GM21528 (cell line): Measurements from ENCODE around the gene PROS1.
"Not testable (repeated sequence)": the region's sequence is repeated elsewhere in the genome, so short reads cannot be mapped to it uniquely, and the experiment has no call there.

Source experiments
- ATAC-seq: cut with Tn5 transposase; IDR thresholded peaks from one replicate; pipeline ENCODE4 v1.9.1; 2021; ENCODE audit warnings: mild to moderate bottlenecking, moderate library complexity; ENCODE audit not compliant: unreplicated experiment, low FRiP score

PROS1 gene

GRCh38 chr3:93979850-93980676, 6.4 kb upstream of the PROS1 start, which contains the start of gene ARL13B:
Gene ARL13B (plus strand): TSS chr3:93980155. CDS start chr3:93980424, 269 bp downstream.
- peak; percentile 100 for ATAC-seq

DNA sequence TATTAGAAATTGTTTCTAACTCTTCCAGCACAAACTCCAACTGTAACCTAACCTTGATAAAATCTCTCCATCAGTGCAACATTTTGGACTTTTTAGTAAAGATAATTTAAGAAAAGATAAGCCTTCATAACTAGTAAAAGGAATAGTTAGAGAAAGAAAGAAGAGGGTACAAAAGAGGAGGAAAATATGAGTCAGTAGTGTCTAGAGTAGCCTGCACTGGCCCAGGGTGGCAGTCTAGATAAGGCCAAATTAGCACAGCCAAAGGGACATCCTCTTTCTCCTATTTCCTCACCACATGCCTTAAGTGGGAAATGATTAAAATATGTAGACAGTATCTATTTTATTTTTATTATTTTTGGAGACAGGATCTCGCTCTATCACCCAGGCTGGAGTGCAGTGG, 3.7 kb downstream of the PROS1 start:
- no peak for ATAC-seq

- no peak for ATAC-seq
These were observed 4.3 kb downstream of the PROS1 start for GRCh38 chr3:93969443-93969842.

- ATAC-seq: not testable (repeated sequence)
These were observed 8.6 kb downstream of the PROS1 start for GRCh38 chr3:93965106-93965505.

DNA sequence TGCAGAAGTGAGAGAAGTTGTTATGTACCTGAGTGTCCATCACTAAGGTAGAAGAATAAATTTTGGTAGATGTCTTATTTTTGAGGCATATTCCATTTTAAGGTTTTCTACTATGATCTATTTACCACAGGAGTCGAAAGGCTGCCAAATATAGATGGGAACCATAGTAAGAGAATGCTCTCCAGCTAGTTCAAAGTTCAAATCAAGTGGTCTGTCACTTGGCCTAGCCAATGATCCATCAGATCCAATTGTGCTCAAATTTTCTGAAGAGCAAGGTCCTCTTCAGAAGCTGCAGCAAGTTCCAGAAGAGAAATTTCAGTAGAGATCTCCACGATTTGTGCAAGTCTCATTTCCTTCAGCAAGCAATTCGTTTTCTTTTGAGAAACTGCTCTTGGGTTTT, 10.9 kb downstream of the PROS1 start:
- no peak for ATAC-seq

DNA sequence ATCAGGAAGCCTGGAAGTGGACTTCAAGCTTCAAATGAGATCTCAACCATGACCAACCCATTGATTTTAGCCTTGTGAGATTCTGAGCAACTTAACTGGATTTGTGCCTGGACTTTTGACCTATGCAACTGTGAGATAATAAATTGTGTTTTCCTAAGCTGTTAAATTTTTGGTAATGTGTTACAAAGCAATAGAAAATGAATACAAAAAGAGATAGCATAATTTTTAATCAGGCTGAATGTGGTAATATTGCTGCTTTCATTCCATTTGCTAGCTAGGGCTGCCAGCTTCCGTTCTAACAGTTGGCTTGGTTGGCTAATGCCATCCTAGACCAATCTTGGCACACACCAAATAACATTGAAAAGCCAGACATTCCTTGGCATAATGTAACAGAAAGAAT, 12.2 kb downstream of the PROS1 start:
- ATAC-seq: no peak

DNA sequence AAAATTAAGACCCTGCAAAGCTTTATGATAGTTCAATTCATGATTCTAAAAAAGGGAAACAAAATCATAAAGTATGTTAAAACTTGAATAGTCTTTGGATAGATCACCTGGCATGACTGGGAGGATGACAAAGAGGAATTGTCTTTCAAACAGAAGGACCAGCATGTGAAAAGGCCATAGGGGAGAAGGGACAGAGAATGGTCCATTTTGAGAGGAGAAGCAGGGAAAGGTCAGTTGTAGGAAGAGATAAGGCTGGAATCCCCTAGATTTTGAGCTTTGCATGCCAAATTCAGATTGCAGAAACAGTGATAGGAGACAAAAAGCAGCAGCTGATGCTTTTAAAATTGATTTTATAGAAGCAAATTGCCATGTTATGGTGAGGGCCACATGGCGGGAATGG, 12.7 kb downstream of the PROS1 start:
- no peak for ATAC-seq

DNA sequence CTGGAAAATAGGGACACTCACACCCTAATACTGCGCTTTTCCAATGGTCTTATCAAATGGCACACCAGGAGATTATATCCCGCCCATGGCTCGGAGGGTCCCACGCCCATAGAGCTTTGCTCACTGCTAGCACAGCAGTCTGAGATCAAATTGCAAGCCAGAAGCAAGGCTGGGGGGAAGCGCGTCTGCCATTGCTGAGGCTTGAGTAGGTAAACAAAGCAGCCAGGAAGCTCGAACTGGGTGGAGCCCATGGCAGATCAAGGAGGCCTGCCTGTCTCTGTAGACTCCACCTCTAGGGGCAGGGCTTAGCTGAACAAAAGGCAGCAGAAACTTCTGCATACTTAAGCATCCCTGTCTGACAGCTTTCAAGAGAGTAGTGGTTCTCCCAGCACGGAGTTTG, 23.7 kb downstream of the PROS1 start:
- not testable (repeated sequence) for ATAC-seq

DNA sequence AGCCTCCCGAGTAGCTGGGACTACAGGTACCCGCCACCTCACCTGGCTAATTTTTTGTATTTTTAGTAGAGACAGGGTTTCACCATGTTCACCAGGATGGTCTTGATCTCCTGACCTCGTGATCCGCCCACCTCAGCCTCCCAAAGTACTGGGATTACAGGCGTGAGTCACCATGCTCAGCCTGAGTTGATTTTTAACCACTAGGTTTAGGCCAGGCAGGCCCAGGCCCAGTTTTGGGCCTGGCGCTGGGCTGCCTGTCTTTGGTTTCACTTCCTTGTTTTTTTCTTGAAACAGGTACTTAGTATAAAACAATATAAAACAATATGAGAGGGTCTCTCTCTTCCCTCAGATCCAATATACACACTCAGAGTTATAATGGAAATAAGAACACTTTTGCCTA, 36.2 kb downstream of the PROS1 start:
- ATAC-seq: not testable (repeated sequence)

GRCh38 chr3:93936549-93936948, 37.1 kb downstream of the PROS1 start:
- ATAC-seq: no peak

- no peak for ATAC-seq
These were observed 39.2 kb downstream of the PROS1 start for GRCh38 chr3:93934366-93935046.

GRCh38 chr3:93931597-93932229, 42.0 kb downstream of the PROS1 start:
- no peak for ATAC-seq

- ATAC-seq: no peak
These were observed 43.7 kb downstream of the PROS1 start for GRCh38 chr3:93930041-93930440.

- no peak for ATAC-seq
These were observed 46.9 kb downstream of the PROS1 start for GRCh38 chr3:93926789-93927188.

DNA sequence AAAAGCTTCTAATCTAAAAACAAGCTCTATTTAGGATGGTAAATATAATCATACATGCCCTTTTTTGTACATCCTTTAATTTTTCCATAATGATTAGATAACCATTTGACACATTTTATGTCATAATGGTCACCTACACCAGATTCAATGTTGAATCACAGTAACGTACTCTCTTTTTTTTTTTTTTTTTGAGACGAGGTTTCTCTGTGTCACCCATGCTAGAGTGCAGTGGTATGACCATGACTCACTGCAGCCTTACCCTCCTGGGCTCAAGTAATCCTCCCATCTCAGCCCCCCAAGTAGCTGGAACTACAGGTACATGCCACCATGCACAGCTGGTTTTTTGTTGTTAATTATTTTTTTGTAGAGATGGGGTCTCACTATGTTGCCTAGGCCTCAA, 49.2 kb downstream of the PROS1 start:
- no peak for ATAC-seq

DNA sequence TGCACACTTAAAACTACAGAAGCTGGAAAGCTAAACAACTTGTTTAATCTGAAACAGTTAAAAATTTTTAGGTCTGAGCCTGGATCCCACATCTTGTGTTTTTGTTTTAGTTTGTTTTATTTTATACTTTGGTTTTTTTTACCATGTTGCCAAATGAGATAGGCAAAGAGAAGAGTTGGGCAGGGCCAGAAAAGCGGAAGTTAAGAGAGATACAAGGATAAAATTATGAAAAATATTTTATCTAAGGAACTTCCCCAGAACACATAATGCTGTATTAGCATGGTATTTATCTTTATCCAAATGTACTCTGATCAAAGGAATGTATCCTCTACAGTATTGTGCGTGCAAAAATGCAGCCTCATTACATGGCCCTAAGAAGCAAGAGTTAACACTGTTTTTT, 50.7 kb downstream of the PROS1 start:
- no peak for ATAC-seq

DNA sequence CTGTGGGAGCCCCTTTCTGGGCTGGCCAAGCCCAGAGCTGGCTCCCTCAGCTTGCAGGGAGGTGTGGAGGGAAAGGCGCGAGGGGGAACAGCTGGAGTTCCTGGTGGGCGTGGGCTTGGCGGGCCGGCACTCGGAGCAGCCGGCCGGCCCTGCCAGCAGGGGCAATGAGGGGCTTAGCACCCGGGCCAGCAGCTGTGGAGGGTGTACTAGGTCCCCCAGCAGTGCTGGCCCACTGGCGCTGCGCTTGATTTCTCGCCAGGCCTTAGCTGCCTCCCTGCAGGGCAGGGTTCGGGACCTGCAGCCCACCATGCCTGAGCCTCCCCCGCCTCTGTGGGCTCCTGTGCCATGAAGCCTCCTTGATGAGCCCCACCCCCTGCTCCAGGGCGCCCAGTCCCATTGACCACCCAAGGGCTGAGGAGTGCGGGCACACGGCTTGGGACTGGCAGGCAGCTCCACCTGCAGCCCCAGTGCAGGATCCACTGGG, 56.1 kb downstream of the PROS1 start:
- ATAC-seq: not testable (repeated sequence)

GRCh38 chr3:93913623-93914022, 60.1 kb downstream of the PROS1 start:
- not testable (repeated sequence) for ATAC-seq

GRCh38 chr3:93911206-93911605, 62.5 kb downstream of the PROS1 start:
- ATAC-seq: no peak

- no peak for ATAC-seq
These were observed 63.6 kb downstream of the PROS1 start for GRCh38 chr3:93910097-93910496.

DNA sequence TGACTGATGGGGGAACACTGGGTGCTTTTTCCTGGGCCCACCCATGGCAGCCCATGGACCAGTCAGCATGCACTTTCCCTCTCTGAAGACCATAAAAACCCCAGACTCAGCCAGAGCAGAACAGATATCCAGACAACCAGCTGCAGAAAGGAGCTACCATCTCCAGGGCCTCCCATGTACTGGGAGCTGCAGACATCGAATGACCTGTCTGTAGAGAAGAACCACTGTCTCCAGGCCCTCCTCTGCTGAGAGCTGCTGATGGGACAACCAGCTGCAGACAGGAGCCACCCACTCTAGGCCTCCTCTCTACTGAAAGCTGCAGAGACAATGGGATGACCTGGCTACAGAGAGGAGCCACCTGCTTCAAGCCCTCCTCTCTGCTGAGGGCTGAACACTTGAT, 66.6 kb downstream of the PROS1 start:
- ATAC-seq: no peak
